DND-41 (cell line): ENCODE results near the gene IER3.

Experiments used
- CTCF ChIP-seq: IDR thresholded peaks from 2 replicates; pipeline ENCODE4 v1.5.1; 2012; ENCODE audit warnings: borderline replicate concordance, low read length, moderate library complexity, mild to moderate bottlenecking; ENCODE audit not compliant: poor library complexity, severe bottlenecking; ENCODE audit errors: extremely low read depth
- EZH2 ChIP-seq: IDR thresholded peaks from 3 replicates; pipeline ENCODE4 v1.6.1; 2012; ENCODE audit warnings: borderline replicate concordance, low read depth, mild to moderate bottlenecking, moderate library complexity, low read length, inconsistent platforms; ENCODE audit not compliant: severe bottlenecking

- TF ChIP-seq EZH2, result no peak
- TF ChIP-seq CTCF, result no peak
These were observed 38.7 kb downstream of the IER3 start for GRCh38 chr6:30705620-30706019.
